Lower leg skin (tissue), 4 donors: ENCODE results near the gene SULT2B1. TPM values are rescaled to one million over a fixed set of nuclear protein-coding genes. Genes with fewer than 3 reads are reported as not detected.
"Not testable (repeated sequence)": the region's sequence is repeated elsewhere in the genome, so short reads cannot be mapped to it uniquely, and the experiment has no call there.

Experiments
- DNase-seq, 2 donors: peaks; one replicate each; pipeline ENCODE4 v3.0.0-alpha.2; 2019; ENCODE audit warnings: low spot score in 2 of 2
- H3K4me3 ChIP-seq: fragments of 200-600 bp; sonication (generic); 2 replicates; pipeline ENCODE4 v1.5.1; 2017; ENCODE audit warnings: mild to moderate bottlenecking, low read depth; ENCODE audit not compliant: poor library complexity, severe bottlenecking
- CTCF ChIP-seq, 3 donors: fragments of 450-650 bp; IDR thresholded peaks; one replicate each; pipeline ENCODE4 v1.5.1; 2016; ENCODE audit warnings: antibody characterized with exemption in 3 of 3, mild to moderate bottlenecking in 3 of 3, moderate library complexity in 2 of 3
- POLR2A ChIP-seq, 2 donors: fragments of 450-650 bp; IDR thresholded peaks; one replicate each; pipeline ENCODE4 v1.6.1; 2016 to 2017; ENCODE audit warnings: antibody characterized with exemption in 2 of 2, mild to moderate bottlenecking in 1 of 2, moderate library complexity in 1 of 2
- WGBS, 2 donors: methylation state at CpG; one replicate each; pipeline ENCODE4 v1.1.5; 2018; 5-methylcytosine and 5-hydroxymethylcytosine counted together
- intact Hi-C: fragments of 100-400 bp; cut with DNase I; formaldehyde crosslinking; loops from one replicate; pipeline ENCODE4 v1.15.0; 2023; ENCODE audit warnings: low total_unique reads
- total RNA-seq, 4 donors: library from RNA; depleted of rRNA; stranded (reverse); fragments of >200 nt; gene quantifications; one replicate each; pipeline ENCODE4 v1.1.0, GENCODE V29; 2016

Gene SULT2B1
- total RNA-seq, 4 donors from 2014 or later, result 119 to 191 (median 166) TPM

DNA sequence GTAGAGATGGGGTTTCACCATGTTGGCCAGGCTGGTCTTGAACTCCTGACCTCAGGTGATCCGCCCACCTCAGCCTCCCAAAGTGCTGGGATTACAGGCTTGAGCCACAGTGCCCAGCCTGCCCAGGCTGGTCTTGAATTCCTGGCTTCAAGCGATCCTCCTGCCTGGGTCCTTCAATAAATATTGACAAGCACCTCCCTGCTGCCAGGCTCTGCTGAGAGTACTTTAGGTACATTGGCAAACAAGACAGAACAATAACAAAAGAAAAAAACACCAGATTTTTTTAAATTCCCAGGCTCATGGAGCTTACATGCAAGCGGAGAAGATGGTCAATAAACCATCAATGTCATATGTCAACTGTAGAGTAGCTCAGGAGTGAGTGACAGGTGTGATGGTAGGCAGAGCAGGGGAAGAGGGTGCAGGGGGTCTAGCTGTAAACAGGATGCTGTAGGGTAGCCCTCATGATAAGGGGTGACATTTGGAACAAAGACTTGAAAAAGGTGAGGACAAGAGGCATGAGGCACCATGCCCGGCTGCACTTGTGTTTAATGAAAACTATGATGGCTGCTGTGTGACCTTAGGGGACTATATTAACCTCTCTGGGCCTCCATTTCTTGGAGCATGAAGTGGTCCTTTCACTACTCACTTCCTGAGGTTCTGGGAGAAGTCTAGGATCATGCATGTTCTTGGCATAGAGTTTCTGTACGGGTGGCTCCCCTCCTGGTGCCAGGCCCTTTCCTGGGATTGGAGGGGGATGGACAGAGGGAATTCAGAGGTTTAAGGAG lies 19.6 kb downstream of the SULT2B1 start:
- intact Hi-C loops, result no loop called here
- H3K4me3 ChIP-seq, result no peak overlapping the region
- DNase-seq, result no peak
- no peak for TF ChIP-seq POLR2A (IDR thresholded peaks at IDR 0.05)
- TF ChIP-seq CTCF (IDR thresholded peaks at IDR 0.05), result no peak
- WGBS, 2 donors, result 68 to 83% methylated on average over 5 of the region's 5 CpGs

DNA sequence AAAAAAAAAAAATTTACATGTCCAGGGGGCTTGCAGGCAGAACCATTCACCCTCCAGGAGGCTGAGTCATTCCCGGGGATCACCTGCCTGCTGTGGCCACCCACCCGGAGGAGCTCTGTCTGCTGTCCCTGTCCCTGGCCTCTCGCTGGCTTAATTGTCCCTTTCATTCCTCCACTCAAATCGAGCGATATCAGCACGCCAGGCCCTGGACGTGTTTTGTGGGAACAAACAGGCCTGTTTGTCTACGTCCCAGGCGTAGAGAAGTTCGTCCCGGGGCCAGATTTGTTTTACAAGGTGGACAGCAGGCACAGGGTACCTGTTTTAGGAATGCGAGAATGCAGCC lies 21.2 kb downstream of the SULT2B1 start:
- TF ChIP-seq CTCF (IDR thresholded peaks at IDR 0.05) (no peak), POLR2A (IDR thresholded peaks at IDR 0.05) (no peak)
- DNase-seq, result no peak

DNA sequence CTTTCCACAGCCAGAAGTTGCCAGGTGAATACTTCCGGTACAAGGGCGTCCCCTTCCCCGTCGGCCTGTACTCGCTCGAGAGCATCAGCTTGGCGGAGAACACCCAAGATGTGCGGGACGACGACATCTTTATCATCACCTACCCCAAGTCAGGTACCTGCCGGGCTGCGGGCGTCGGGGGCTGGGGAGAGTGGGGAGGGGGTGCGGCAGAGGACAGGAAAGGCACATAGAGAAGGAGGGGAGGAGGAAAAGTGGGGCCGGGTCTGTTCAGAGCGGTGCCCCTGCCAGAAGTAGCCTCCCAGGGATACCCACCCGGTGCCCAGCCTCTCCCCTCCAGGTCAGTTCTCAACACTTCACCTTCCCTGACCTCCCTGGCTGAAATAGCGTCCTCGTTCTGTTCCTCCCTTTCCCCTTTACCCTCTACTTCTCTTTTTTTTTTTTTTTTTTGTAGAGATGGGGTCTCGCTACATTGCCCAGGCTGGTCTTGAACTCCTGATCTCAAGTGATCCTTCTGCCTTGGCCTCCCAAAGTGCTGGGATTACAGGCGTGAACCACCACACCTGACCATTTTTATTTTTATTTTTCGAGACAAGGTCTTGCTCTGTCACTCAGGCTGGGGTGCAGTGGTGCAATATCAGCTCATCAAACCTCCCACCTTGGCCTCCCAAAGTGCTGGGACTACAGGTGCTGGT lies 24.1 kb downstream of the SULT2B1 start:
- TF ChIP-seq CTCF (IDR thresholded peaks at IDR 0.05), result no peak
- no peak for TF ChIP-seq POLR2A (IDR thresholded peaks at IDR 0.05)
- DNase-seq, result no peak
- 80 to 85% methylated on average over 23 of the region's 23 CpGs for WGBS, 2 donors
- no peak overlapping the region for H3K4me3 ChIP-seq
- intact Hi-C loops, result no loop called here

More for the DNA sequence above, 21.2 kb downstream of the SULT2B1 start:
- WGBS, 2 donors, result 86 to 90% methylated on average over 12 of the region's 12 CpGs
- H3K4me3 ChIP-seq, result no peak overlapping the region
- intact Hi-C loops, result no loop called here

GRCh38 chr19:48577908-48578307 lies 25.9 kb downstream of the SULT2B1 start:
- intact Hi-C loops, DNase-seq, H3K4me3 ChIP-seq: not testable (repeated sequence)
- WGBS, 2 donors, result 90 to 92% methylated on average over 7 of the region's 7 CpGs

DNA sequence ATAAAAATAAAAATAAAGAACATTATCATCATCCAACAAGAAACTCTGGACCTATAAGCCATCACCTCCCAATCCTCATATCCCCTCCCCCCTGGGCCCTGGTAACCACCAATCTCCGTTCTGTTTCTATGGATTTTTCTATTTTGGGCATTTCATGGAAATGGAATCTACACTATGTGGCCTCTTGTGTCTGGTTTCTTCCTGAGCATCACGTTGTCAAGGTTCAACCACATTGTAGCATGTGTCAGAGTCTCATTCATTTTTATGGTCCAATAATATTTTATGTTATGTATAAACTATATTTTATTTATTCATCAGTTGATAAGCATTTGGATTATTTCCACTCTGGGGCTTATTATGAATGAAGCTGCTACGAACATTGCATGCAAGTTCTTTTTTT lies 26.9 kb downstream of the SULT2B1 start:
- intact Hi-C loops, result no loop called here
- DNase-seq, result no peak
- TF ChIP-seq CTCF (IDR thresholded peaks at IDR 0.05), result no peak
- no peak for TF ChIP-seq POLR2A (IDR thresholded peaks at IDR 0.05)
- H3K4me3 ChIP-seq, result no peak overlapping the region
- 31 to 46% methylated on average over 3 of the region's 3 CpGs for WGBS, 2 donors

- WGBS, 2 donors, result 68 to 70% methylated on average over 2 of the region's 2 CpGs
- intact Hi-C loops, result loop anchor here (10.0 kb wide), 1 partner anchor 257 kb away; the partner anchor contains the start of gene EMP3
- H3K4me3 ChIP-seq, result no peak overlapping the region
- no peak for DNase-seq
- no peak for TF ChIP-seq CTCF (IDR thresholded peaks at IDR 0.05)
- TF ChIP-seq POLR2A (IDR thresholded peaks at IDR 0.05), result no peak
Measured at GRCh38 chr19:48582168-48582567, 30.2 kb downstream of the SULT2B1 start.
